Subcutaneous adipose tissue (tissue), 4 donors: Measurements from ENCODE around the gene ANKRD28. TPM values are rescaled to one million over a fixed set of nuclear protein-coding genes. Genes with fewer than 3 reads are reported as not detected.

ENCODE experiments used
- CTCF ChIP-seq: fragments of 450-650 bp; IDR thresholded peaks from one replicate; pipeline ENCODE4 v1.5.1; 2016; ENCODE audit warnings: low read depth, mild to moderate bottlenecking, control low read depth, antibody characterized with exemption, moderate library complexity
- total RNA-seq, 4 donors: library from RNA; depleted of rRNA; stranded (reverse); fragments of >200 nt; gene quantifications; one replicate each; pipeline ENCODE4 v1.1.0, GENCODE V29; 2016

The ANKRD28 gene
- total RNA-seq, 4 donors from 2014 or later, result 66.5 to 130 (median 123) TPM

- TF ChIP-seq CTCF, result no peak
These were observed 3.5 kb upstream of the ANKRD28 start for GRCh38 chr3:15801298-15801697.

GRCh38 chr3:15800780-15801179 lies 3.0 kb upstream of the ANKRD28 start:
- TF ChIP-seq CTCF, result no peak

- TF ChIP-seq CTCF, result no peak
These were observed 2.5 kb upstream of the ANKRD28 start for GRCh38 chr3:15800327-15800726.

GRCh38 chr3:15798533-15799245 lies 910 bp upstream of the ANKRD28 start:
- TF ChIP-seq CTCF, result no peak

- TF ChIP-seq CTCF, result no peak
These were observed 773 bp downstream of the ANKRD28 start for GRCh38 chr3:15796771-15797641.

GRCh38 chr3:15796331-15796730 lies 1.4 kb downstream of the ANKRD28 start:
- TF ChIP-seq CTCF, result no peak

- TF ChIP-seq CTCF, result no peak
These were observed 2.0 kb downstream of the ANKRD28 start for GRCh38 chr3:15795651-15796308.
